ENCODE results near the gene HSFY1. TPM values are rescaled to one million over a fixed set of nuclear protein-coding genes. Genes with fewer than 3 reads are reported as not detected.
"Not testable (repeated sequence)": the region's sequence is repeated elsewhere in the genome, so short reads cannot be mapped to it uniquely, and the experiment has no call there.

Gene HSFY1
- total RNA-seq, result not detected in 2 replicates

- H3K4me1 Mint-ChIP-seq; H3K36me3 Mint-ChIP-seq (ENCODE audit: low read depth); H3K4me3 Mint-ChIP-seq; intact Hi-C loops (cut with micrococcal nuclease); DNase-seq; H3K27ac Mint-ChIP-seq; H3K27me3 Mint-ChIP-seq; H3K9me3 Mint-ChIP-seq: not testable (repeated sequence)
Observed at GRCh38 chrY:18546420-18546819, at the start of gene HSFY1. Gene HSFY1, plus strand, starts transcription at chrY:18546720. Its CDS starts 68 bp downstream, at chrY:18546788.

GRCh38 chrY:18504266-18504665 lies 42.3 kb upstream of the HSFY1 start:
- H3K4me3 Mint-ChIP-seq; H3K27ac Mint-ChIP-seq; intact Hi-C loops (cut with micrococcal nuclease); H3K9me3 Mint-ChIP-seq; H3K27me3 Mint-ChIP-seq; H3K4me1 Mint-ChIP-seq; DNase-seq; H3K36me3 Mint-ChIP-seq (ENCODE audit: low read depth): not testable (repeated sequence)

GRCh38 chrY:18530995-18531655 lies 15.4 kb upstream of the HSFY1 start:
- H3K27me3 Mint-ChIP-seq; intact Hi-C loops (cut with micrococcal nuclease); DNase-seq; H3K36me3 Mint-ChIP-seq (ENCODE audit: low read depth); H3K4me3 Mint-ChIP-seq; H3K9me3 Mint-ChIP-seq; H3K4me1 Mint-ChIP-seq; H3K27ac Mint-ChIP-seq: not testable (repeated sequence)

- H3K4me3 Mint-ChIP-seq; H3K27ac Mint-ChIP-seq; H3K27me3 Mint-ChIP-seq; intact Hi-C loops (cut with micrococcal nuclease); DNase-seq; H3K4me1 Mint-ChIP-seq; H3K36me3 Mint-ChIP-seq (ENCODE audit: low read depth); H3K9me3 Mint-ChIP-seq: not testable (repeated sequence)
Observed at GRCh38 chrY:18538952-18539351, 7.6 kb upstream of the HSFY1 start.

- H3K36me3 Mint-ChIP-seq (ENCODE audit: low read depth); H3K27me3 Mint-ChIP-seq; H3K4me1 Mint-ChIP-seq; H3K9me3 Mint-ChIP-seq; H3K4me3 Mint-ChIP-seq; intact Hi-C loops (cut with micrococcal nuclease); DNase-seq; H3K27ac Mint-ChIP-seq: not testable (repeated sequence)
Observed at GRCh38 chrY:18553132-18553531, 6.6 kb downstream of the HSFY1 start.

- H3K36me3 Mint-ChIP-seq (ENCODE audit: low read depth); H3K27ac Mint-ChIP-seq; H3K4me3 Mint-ChIP-seq; H3K4me1 Mint-ChIP-seq; H3K9me3 Mint-ChIP-seq; H3K27me3 Mint-ChIP-seq; intact Hi-C loops (cut with micrococcal nuclease); DNase-seq: not testable (repeated sequence)
Observed at GRCh38 chrY:18565915-18566314, 19.4 kb downstream of the HSFY1 start.

Other genes starting within 250 kb of the HSFY1 start
- gene HSFY2, start 227.0 kb downstream of the HSFY1 start, total RNA-seq, result not detected in 2 replicates

All from activated CD4-positive, alpha-beta T cell treated with anti-CD3 and anti-CD28 coated beads, Interleukin-2, amount 10 ng/mL, durations not matched to agents 24 days and 14 days (primary cell).